Esophagus muscularis mucosa (tissue), 4 donors: ENCODE data around the gene CD55.

Source experiments
- CTCF ChIP-seq, 3 experiments: fragments of 200-600 bp in 2 of 3; fragments of 450-650 bp in 1 of 3; sonication (generic) in 2 of 3; IDR thresholded peaks; one replicate each; pipeline ENCODE4 v1.5.1; 2017 to 2019; ENCODE audit warnings: antibody characterized with exemption in 3 of 3, mild to moderate bottlenecking in 2 of 3, moderate library complexity in 1 of 3
- EP300 ChIP-seq: sonication (generic); formaldehyde crosslinking; IDR thresholded peaks from one replicate; pipeline ENCODE4 v1.6.1; 2017; ENCODE audit warnings: antibody characterized with exemption
- POLR2A ChIP-seq: fragments of 450-650 bp; IDR thresholded peaks from one replicate; pipeline ENCODE4 v1.6.1; 2017; ENCODE audit warnings: antibody characterized with exemption, moderate library complexity, mild to moderate bottlenecking, low read depth
- POLR2AphosphoS5 ChIP-seq, 2 donors: sonication (generic); formaldehyde crosslinking; IDR thresholded peaks; one replicate each; pipeline ENCODE4 v1.6.1; 2017; ENCODE audit warnings: antibody characterized with exemption in 2 of 2

- no peak for TF ChIP-seq POLR2A
- no peak for TF ChIP-seq CTCF (IDR thresholded peaks at IDR 0.05)
- no peak for TF ChIP-seq EP300
- no peak for TF ChIP-seq POLR2AphosphoS5 (IDR thresholded peaks at IDR 0.05)
These were observed 84.3 kb downstream of the CD55 start for GRCh38 chr1:207405814-207406213.
